Frontal cortex (tissue), 4 donors: ENCODE data around the gene ZCCHC12. TPM values are rescaled to one million over a fixed set of nuclear protein-coding genes. Genes with fewer than 3 reads are reported as not detected.
A peak's percentile ranks its signal among the peaks of the same experiment; 100 is the strongest.
"Not testable (repeated sequence)": the region's sequence is repeated elsewhere in the genome, so short reads cannot be mapped to it uniquely, and the experiment has no call there.

Experiments used
- DNase-seq, 2 donors: peaks; one replicate each; pipeline ENCODE4 v3.0.0; 2012; ENCODE audit warnings: low spot score in 2 of 2
- FAIRE-seq: peaks from 2 replicates; lab custom pipeline; 2012; peaks lifted over from hg19 to GRCh38; lab: Jason Lieb, UNC
- total RNA-seq: library from RNA; depleted of rRNA; stranded (reverse); fragments of >200 nt; gene quantifications from one replicate; pipeline ENCODE4 v1.2.3, GENCODE V29; 2014
- donor health status: control.
- donor health status: control.
- donor health status: control.

The ZCCHC12 gene
- 61.6 TPM for total RNA-seq

DNA sequence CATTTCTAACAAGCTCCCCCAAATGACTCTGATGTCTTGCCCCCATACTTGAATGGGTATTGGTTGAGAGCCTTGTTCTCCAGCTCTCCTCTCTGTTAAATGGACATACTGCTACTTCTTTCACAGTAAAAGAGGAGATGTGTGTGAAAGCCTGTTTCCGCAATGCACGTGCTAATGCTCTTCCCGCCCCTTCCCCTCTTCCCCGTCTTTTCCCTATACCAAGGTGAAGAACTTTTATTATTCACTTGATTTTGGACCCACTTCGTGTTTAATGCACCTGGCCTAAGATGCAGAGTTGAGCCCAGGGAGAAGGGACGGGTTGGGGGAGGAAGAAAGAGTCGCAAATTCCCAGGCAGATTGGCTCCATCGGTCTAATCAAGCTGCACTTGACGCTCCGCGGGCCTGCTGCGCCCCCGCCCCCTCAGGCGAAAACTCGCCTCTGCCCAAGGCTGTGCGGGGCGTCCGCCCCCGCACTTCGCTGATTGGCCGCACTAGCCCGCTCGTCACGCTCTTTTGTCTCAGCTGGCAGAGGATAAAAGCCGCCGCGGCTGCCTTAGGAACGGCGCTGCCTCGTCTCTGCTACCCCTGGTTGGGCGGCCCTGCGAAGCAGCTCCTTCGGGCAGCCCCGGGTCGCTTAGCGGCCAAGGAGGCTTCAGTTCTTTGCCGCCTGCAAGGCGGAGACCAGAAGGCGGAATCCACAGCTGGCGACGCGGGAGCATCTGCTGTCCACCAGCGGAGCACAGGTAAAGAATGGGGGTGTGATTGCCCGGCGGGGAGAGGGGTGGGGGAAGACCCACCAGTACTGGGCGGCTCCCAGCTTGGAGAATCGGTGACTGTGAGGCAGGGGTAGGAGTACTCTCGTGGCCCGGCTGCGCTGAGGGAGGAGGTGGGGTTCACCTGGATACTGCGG lies at the start of gene ZCCHC12:
Gene ZCCHC12, plus strand, starts transcription at position 562 of the 910 bp plus-strand sequence. CDS start 1,421 bp downstream, outside the sequence.
- no peak for FAIRE-seq
- DNase-seq = peak; percentile 43 to 75

GRCh38 chrX:118779581-118779980 lies 44.0 kb upstream of the ZCCHC12 start:
- FAIRE-seq = no peak

GRCh38 chrX:118780509-118780908 lies 43.1 kb upstream of the ZCCHC12 start:
- FAIRE-seq = no peak
- DNase-seq = no peak

More at GRCh38 chrX:118779581-118779980, 44.0 kb upstream of the ZCCHC12 start:
- DNase-seq = no peak

GRCh38 chrX:118780911-118781310 lies 42.7 kb upstream of the ZCCHC12 start:
- no peak for DNase-seq
- FAIRE-seq = no peak

GRCh38 chrX:118795528-118796280 lies 27.9 kb upstream of the ZCCHC12 start:
- FAIRE-seq = no peak
- DNase-seq = no peak

- no peak for DNase-seq
- no peak for FAIRE-seq
Measured at GRCh38 chrX:118802857-118803256, 20.8 kb upstream of the ZCCHC12 start.

DNA sequence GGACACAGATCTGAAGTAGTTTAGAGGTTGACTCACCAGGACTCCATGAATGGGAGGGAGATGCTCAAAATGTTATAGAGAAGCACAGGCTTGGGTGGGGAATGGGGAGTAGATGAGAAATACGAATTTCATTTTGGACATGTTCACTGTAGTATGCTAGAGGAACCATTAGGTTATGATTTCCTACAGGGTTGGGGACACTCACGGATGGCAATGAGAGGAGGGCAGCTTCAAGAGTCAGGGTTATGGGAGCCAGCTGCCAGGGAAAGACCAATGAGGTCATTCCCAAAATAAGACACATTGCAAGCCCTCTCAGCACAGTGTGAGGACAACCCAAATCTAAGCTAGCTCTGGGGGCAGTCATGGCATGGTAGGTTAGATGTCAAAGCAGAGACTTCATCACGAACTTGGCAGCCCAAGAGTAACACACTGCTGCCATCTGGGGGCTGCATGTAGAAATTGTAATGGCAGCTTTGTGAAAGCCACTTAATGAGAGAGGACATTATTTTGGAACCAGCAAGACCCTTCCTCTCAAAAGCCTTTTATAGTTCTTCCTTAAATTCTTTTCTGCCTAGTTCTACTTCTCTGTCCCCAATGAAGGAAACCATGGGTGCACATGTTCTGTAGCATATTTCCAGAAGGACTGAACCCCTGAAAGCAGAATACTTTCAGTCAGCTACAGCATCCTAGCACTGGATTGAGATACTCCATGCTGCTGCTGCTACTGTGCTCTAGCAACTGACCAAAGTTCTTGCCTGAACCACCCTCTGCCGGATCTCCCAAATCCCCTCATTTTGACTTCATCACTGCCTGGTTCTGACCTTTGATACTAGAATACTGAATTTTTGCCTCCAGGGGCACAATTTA lies 16.2 kb upstream of the ZCCHC12 start:
- DNase-seq (peak in 1 of 2 donors; percentile 18), FAIRE-seq (no peak)

- not testable (repeated sequence) for DNase-seq, FAIRE-seq
Measured at GRCh38 chrX:118817257-118817656, 6.4 kb upstream of the ZCCHC12 start.

GRCh38 chrX:118824173-118824730 lies 628 bp downstream of the ZCCHC12 start:
- FAIRE-seq (no peak), DNase-seq (no peak)

DNA sequence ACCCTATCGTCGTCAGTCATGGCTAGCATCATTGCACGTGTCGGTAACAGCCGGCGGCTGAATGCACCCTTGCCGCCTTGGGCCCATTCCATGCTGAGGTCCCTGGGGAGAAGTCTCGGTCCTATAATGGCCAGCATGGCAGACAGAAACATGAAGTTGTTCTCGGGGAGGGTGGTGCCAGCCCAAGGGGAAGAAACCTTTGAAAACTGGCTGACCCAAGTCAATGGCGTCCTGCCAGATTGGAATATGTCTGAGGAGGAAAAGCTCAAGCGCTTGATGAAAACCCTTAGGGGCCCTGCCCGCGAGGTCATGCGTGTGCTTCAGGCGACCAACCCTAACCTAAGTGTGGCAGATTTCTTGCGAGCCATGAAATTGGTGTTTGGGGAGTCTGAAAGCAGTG lies 1.6 kb downstream of the ZCCHC12 start:
- no peak for DNase-seq
- FAIRE-seq = no peak

- FAIRE-seq (no peak), DNase-seq (peak; percentile 77 to 79)
Measured at GRCh38 chrX:118839334-118839958, 15.8 kb downstream of the ZCCHC12 start.

- FAIRE-seq = peak; percentile 58
- DNase-seq = peak in 1 of 2 donors; percentile 47
Measured at GRCh38 chrX:118847676-118848075, 24.1 kb downstream of the ZCCHC12 start.

DNA sequence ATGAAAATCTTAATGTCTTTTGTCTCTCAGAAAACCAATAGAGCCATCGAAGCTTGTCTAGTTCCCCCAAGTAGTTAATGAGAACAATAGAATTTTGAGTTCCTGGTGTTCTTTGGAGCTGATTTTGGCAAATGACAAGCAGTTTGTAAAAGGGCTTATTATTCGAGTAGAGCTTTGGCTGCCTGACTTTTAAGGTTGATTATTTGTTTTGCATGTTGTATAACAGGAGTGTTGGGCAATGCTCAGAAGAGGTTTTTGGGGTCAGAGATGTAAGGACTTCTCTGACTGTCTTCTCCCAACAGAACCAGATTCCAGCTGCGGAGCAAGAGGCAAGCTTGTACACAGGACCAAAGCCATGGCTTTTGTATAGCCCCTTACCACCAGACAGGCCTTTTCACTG lies 30.0 kb downstream of the ZCCHC12 start:
- DNase-seq = no peak
- FAIRE-seq = no peak

- no peak for DNase-seq
- no peak for FAIRE-seq
Measured at GRCh38 chrX:118855681-118856310, 32.2 kb downstream of the ZCCHC12 start.

- DNase-seq (no peak), FAIRE-seq (no peak)
Measured at GRCh38 chrX:118857006-118857405, 33.4 kb downstream of the ZCCHC12 start.

DNA sequence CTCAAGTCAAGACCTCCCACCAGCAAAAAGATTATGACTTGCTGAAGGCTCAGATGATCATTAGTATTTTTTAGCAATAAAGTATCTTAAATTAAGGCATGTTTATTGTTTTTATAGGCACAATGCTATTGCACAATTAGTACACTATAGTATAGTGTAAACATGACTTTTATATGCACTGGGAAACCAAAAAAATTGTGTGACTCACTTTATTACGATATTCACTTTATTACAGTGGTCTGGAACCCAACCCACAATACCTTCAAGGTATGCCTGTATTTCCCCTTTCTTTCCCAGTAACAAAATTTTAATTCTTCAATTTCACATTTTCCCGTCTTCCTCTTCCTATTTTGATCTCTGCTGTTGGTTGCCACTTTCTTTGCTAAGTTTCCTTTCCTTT lies 37.7 kb downstream of the ZCCHC12 start:
- FAIRE-seq (no peak), DNase-seq (no peak)

- DNase-seq (no peak), FAIRE-seq (no peak)
Measured at GRCh38 chrX:118862091-118862490, 38.5 kb downstream of the ZCCHC12 start.

DNA sequence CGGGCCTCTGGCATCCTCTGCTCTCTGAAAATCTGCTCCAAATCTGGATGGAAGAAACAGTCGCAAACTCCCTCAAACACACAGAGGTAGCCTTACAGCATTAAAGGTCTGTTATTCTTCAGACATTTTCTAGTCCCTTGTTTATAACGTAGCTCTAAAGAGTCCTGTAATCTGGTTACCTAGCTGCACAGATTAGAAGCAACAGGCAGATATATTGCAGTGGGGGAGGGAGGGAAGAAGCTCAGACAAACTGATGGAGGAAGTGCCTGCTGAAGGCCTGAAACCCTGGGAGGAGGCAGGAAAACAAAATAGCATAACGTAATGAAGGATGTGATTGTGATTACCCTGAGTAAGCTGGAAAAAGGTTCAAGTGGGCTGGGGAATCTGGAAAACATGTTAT lies 39.4 kb downstream of the ZCCHC12 start:
- FAIRE-seq = no peak

More for the DNA sequence above, 39.4 kb downstream of the ZCCHC12 start:
- no peak for DNase-seq
